CD4-positive, alpha-beta memory T cell (primary cell): ENCODE measurements around the gene TYW1. TPM values are rescaled to one million over a fixed set of nuclear protein-coding genes. Genes with fewer than 3 reads are reported as not detected.
"Not testable (repeated sequence)": the region's sequence is repeated elsewhere in the genome, so short reads cannot be mapped to it uniquely, and the experiment has no call there.

Experiments used
- CTCF ChIA-PET: fragments of 350-600 bp; sonication (Branson Sonifier 250); formaldehyde crosslinking; loops from one replicate; lab custom pipeline; 2021; ENCODE audit warnings: inconsistent platforms; ENCODE audit not compliant: partially characterized antibody; lab: Charles Lee
- POLR2A ChIA-PET: fragments of 350-600 bp; sonication (Branson Sonifier 250); formaldehyde crosslinking; loops from one replicate; lab custom pipeline; 2021; ENCODE audit not compliant: partially characterized antibody; lab: Charles Lee
- DNase-seq, 5 donors: peaks; one replicate each; pipeline versions ENCODE4 v3.0.0 to v3.0.0-alpha.2; 2020 to 2022; ENCODE audit warnings: mixed read lengths in 1 of 5
- H3K27ac ChIP-seq: one replicate; pipeline ENCODE4 v1.7.0; 2013; ENCODE audit warnings: low read depth, low read length
- H3K27me3 ChIP-seq: 2 replicates; pipeline ENCODE4 v1.7.0; 2013; ENCODE audit warnings: mild to moderate bottlenecking, low read length, moderate library complexity; ENCODE audit not compliant: insufficient read depth
- H3K36me3 ChIP-seq: 2 replicates; pipeline ENCODE4 v1.7.0; 2013; ENCODE audit warnings: mild to moderate bottlenecking, low read length, moderate library complexity; ENCODE audit not compliant: insufficient read depth
- H3K4me1 ChIP-seq: 2 replicates; pipeline ENCODE4 v1.7.0; 2013; ENCODE audit warnings: mild to moderate bottlenecking, low read length, moderate library complexity; ENCODE audit not compliant: insufficient read depth
- H3K4me3 ChIP-seq, 2 donors: one replicate each; pipeline ENCODE4 v1.7.0; 2013; ENCODE audit warnings: low read length in 2 of 2, mild to moderate bottlenecking in 1 of 2
- H3K9me3 ChIP-seq, 2 donors: one replicate each; pipeline ENCODE4 v1.7.0; 2013; ENCODE audit warnings: low read length in 2 of 2, control low read depth in 1 of 2; ENCODE audit not compliant: control insufficient read depth in 1 of 2
- H3K27ac Mint-ChIP-seq, 7 donors: one replicate each; pipeline ENCODE4 v1.8.0; 2020 to 2021; ENCODE audit warnings: mixed read lengths in 7 of 7, mild to moderate bottlenecking in 6 of 7, inconsistent platforms in 3 of 7, moderate library complexity in 3 of 7
- H3K27me3 Mint-ChIP-seq, 2 donors: one replicate each; pipeline ENCODE4 v1.8.0; 2020 to 2021; ENCODE audit warnings: mixed read lengths in 2 of 2
- H3K36me3 Mint-ChIP-seq, 2 donors: one replicate each; pipeline ENCODE4 v1.8.0; 2020 to 2021; ENCODE audit warnings: mixed read lengths in 2 of 2, inconsistent platforms in 1 of 2, mild to moderate bottlenecking in 1 of 2
- H3K4me1 Mint-ChIP-seq, 4 donors: one replicate each; pipeline ENCODE4 v1.8.0; 2020 to 2021; ENCODE audit warnings: mixed read lengths in 4 of 4, mild to moderate bottlenecking in 1 of 4
- H3K4me3 Mint-ChIP-seq, 8 donors: one replicate each; pipeline ENCODE4 v1.8.0; 2020 to 2021; ENCODE audit warnings: mixed read lengths in 8 of 8, mild to moderate bottlenecking in 7 of 8, moderate library complexity in 6 of 8, inconsistent platforms in 3 of 8
- H3K9me3 Mint-ChIP-seq, 8 donors: one replicate each; pipeline ENCODE4 v1.8.0; 2020 to 2021; ENCODE audit warnings: mixed read lengths in 8 of 8, mild to moderate bottlenecking in 5 of 8, inconsistent platforms in 3 of 8, moderate library complexity in 1 of 8
- intact Hi-C: fragments of 100-400 bp; cut with micrococcal nuclease; formaldehyde crosslinking; loops from one replicate; pipeline ENCODE4 v1.15.1; 2023
- polyA plus RNA-seq, 2 donors: library from polyadenylated mRNA; unstranded; fragments of 300-500 nt; fragmentation: Illumina TruSeq; gene quantifications; one replicate each; pipeline ENCODE4 v1.2.3, GENCODE V29; 2021
- total RNA-seq, 2 experiments: library from RNA; stranded (reverse); gene quantifications; one replicate each; pipeline ENCODE4 v1.2.3, GENCODE V29; 2021

Gene TYW1
- total and polyA plus RNA-seq, 4 experiments from 2014 or later = 19.2 to 32.3 (median 27.7) TPM

DNA sequence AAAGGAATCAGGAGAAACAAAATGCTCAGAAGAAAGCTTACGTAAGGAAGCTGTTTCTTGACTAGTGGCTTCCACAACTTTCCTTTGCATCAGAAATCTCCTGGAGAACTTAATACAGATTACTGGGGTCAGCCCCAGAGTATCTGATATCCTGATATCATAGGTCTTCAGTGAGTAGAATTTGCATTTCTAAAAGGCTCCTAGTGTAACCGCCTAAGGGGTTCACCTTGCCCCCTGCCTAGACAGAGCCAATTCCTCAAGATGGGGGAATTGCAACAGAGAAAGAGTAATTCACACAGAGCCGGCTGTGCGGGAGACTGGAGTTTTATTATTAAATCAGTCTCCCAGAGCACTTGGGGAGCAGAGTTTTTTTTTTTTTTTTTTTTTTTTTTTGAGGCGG lies 251.7 kb downstream of the TYW1 start:
- H3K9me3 ChIP-seq, intact Hi-C loops, CTCF ChIA-PET, DNase-seq, H3K27ac Mint-ChIP-seq, H3K36me3 ChIP-seq, H3K27me3 Mint-ChIP-seq, H3K4me1 Mint-ChIP-seq, H3K27me3 ChIP-seq, H3K4me1 ChIP-seq, POLR2A ChIA-PET, H3K27ac ChIP-seq, H3K4me3 Mint-ChIP-seq, H3K4me3 ChIP-seq: not testable (repeated sequence)
- H3K9me3 Mint-ChIP-seq = peaks cover 0 to 24% (median 12%) of the 10 kb centered on the region in 8 donors
- peaks cover 7 to 23% of the 10 kb centered on the region in 2 donors for H3K36me3 Mint-ChIP-seq

DNA sequence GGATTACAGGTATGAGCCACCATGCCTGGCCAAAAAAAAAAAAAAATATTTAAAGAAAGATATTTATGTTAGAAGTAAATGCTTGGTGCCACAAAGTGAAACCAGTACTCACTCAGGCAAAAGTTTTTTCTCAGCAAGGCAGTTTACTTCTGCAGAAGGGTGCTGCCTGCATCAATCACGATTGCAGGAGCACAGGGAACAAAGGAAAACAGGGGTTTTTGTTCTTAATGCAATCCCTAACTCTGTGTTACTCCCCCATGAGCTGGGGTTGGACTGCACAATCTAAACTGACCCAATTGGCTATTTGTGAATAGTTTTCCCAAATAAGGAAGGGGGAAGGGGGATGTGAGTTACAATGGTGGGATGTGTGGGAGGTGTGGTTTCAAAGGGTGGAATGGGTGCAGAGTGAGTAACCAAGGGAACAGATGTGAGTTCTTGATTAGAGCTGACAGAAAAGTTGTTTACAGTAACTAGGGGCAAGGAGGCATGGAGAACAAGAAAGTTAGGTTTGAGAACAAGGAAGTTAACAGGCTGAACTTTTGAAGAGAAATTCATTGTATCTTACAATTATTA lies 255.4 kb downstream of the TYW1 start:
- Histone ChIP-seq H3K36me3 (no peaks in the 10 kb centered on the region), H3K4me3 (no peak overlapping the region), H3K27me3 (no peaks in the 10 kb centered on the region), H3K9me3 (no peaks in the 10 kb centered on the region), H3K4me1 (no peaks in the 10 kb centered on the region), H3K27ac (no peak overlapping the region)
- H3K27ac Mint-ChIP-seq = no peak overlapping the region
- no peaks in the 10 kb centered on the region for H3K4me1 Mint-ChIP-seq
- H3K36me3 Mint-ChIP-seq = peaks cover 7 to 26% of the 10 kb centered on the region in 2 donors
- H3K27me3 Mint-ChIP-seq = no peaks in the 10 kb centered on the region
- ChIA-PET CTCF (no interaction called here), POLR2A (no interaction called here)
- no peak for DNase-seq
- intact Hi-C loops = no loop called here
- H3K4me3 Mint-ChIP-seq = no peak overlapping the region
- H3K9me3 Mint-ChIP-seq = peaks cover 0 to 28% (median 13%) of the 10 kb centered on the region in 8 donors

DNA sequence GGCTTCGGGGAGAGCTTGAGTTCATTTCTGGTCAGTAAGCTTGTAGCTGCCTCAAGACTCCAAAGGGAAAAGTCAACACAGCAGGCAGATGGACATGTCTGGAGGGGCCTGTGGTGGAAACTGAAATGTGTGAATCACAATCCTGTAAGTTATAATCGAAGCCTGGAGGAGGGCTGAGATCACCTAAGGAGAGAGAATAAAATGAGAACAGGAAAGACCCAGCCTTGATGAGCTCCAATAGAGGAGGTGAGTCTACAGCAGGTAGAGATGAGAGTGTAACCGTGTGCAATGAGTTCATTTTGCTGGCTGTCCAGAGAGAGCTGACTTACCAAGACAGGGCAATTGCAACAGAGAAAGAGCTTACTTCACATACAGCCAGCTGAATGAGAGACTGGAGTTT lies 258.4 kb downstream of the TYW1 start:
- POLR2A ChIA-PET, H3K4me1 ChIP-seq, H3K27me3 ChIP-seq, H3K27ac ChIP-seq, H3K27ac Mint-ChIP-seq, H3K4me3 Mint-ChIP-seq, H3K27me3 Mint-ChIP-seq, DNase-seq, H3K9me3 ChIP-seq, H3K4me3 ChIP-seq, H3K4me1 Mint-ChIP-seq, H3K36me3 ChIP-seq, intact Hi-C loops, CTCF ChIA-PET: not testable (repeated sequence)
- Mint-ChIP-seq H3K36me3 (peaks cover 5 to 19% of the 10 kb centered on the region in 2 donors), H3K9me3 (peaks cover 0 to 23% (median 8%) of the 10 kb centered on the region in 8 donors)

DNA sequence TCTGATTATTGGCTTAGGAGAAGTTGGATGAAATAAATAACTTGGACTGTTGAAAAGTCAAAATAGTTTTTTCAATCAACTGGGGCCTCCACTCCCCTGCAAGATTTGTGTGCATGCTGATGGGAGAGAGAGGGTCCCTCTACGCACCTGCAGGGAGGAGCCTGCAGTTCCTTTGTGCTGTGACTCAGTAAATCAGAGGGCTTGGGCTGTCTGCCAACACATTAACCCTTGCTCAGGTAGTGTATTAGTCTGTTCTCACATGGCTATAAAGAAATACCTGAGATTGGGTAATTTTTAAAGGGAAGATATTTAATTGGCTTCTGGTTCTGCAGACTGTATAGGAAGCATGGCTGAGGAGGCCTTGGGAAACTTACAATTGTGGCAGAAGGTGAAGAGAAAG lies 261.1 kb downstream of the TYW1 start:
- H3K4me3 Mint-ChIP-seq, H3K27me3 ChIP-seq, H3K27me3 Mint-ChIP-seq, H3K4me1 Mint-ChIP-seq, H3K36me3 ChIP-seq, H3K4me3 ChIP-seq, CTCF ChIA-PET, H3K27ac ChIP-seq, H3K4me1 ChIP-seq, DNase-seq, POLR2A ChIA-PET, intact Hi-C loops, H3K27ac Mint-ChIP-seq, H3K9me3 ChIP-seq: not testable (repeated sequence)
- Mint-ChIP-seq H3K36me3 (peaks cover 4 to 21% of the 10 kb centered on the region in 2 donors), H3K9me3 (peaks cover 0 to 12% (median 2%) of the 10 kb centered on the region in 8 donors)

DNA sequence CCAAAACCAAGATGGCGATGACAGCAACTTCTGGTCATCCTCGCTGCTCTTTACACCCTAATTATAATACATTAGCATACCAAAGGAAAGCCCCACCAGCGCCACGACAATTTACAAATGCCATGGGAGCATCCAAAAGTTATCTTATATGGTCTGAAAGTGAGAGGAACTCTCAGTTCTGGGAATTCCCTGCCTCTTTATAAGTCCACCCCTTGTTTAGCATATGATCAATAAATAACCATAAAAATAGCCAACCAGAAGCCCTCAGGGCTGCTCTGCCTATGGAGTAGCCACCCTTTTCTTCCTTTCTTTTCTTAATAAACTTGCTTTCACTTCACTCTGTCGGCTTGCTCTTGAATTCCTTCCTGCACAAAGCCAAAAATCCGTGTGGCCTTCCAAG lies 262.7 kb downstream of the TYW1 start:
- H3K27me3 Mint-ChIP-seq, H3K27me3 ChIP-seq, H3K9me3 Mint-ChIP-seq, DNase-seq, intact Hi-C loops, H3K27ac ChIP-seq, H3K4me3 Mint-ChIP-seq, H3K27ac Mint-ChIP-seq, H3K36me3 ChIP-seq, CTCF ChIA-PET, H3K4me1 Mint-ChIP-seq, H3K4me1 ChIP-seq, H3K9me3 ChIP-seq, H3K4me3 ChIP-seq, POLR2A ChIA-PET: not testable (repeated sequence)
- peaks cover 6 to 25% of the 10 kb centered on the region in 2 donors for H3K36me3 Mint-ChIP-seq

DNA sequence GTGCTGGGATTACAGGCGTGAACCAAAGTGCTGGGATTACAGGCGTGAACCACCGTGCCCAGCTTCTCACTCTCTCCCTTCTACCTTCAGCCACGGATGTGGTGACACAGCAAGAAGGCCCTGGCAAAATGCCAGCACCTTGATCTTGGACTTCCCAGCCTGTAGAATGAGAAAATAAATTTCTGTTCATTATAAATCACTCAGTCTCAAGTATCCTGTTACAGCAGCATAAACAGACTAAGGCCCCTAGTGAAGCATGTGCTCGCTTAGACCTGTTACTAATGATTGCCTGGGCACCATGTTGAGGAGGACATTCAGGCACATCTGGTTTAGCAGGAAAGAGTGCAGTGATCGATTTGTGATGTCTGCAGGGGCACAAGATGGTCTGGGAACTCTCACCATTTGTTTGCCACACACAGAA lies 263.5 kb downstream of the TYW1 start:
- H3K27ac ChIP-seq, POLR2A ChIA-PET, intact Hi-C loops, H3K4me1 ChIP-seq, H3K4me1 Mint-ChIP-seq, H3K36me3 ChIP-seq, H3K4me3 ChIP-seq, H3K27me3 Mint-ChIP-seq, H3K9me3 ChIP-seq, H3K9me3 Mint-ChIP-seq, H3K27me3 ChIP-seq, CTCF ChIA-PET: not testable (repeated sequence)
- H3K4me3 Mint-ChIP-seq = peak overlapping the region in 1 of 8 donors; percentile 46
- DNase-seq = peak; percentile 29 to 45 (median 36)
- H3K27ac Mint-ChIP-seq = peak overlapping the region in 4 of 7 donors; percentile 6 to 60 (median 16)
- peaks cover 6 to 24% of the 10 kb centered on the region in 2 donors for H3K36me3 Mint-ChIP-seq

DNA sequence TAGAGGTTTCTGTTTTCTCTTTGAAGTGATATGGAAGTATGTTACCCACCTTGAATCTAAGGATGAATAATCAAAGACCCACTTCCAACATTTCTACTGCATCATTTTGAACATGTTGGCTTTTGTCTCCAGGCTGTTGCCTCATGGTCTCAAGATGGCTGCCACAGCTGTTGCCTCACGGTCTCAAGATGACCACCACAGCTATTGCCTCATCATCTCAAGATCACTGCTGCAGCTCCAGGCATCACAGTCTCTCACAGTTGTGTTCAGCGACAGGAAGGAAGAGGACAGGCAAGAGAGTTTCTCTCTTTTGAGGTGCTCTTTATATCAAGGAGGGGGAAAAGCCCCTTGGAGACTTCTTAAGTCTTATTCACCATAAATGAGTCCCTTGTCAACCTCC lies 267.4 kb downstream of the TYW1 start:
- H3K9me3 ChIP-seq, H3K4me1 ChIP-seq, H3K4me3 ChIP-seq, intact Hi-C loops, POLR2A ChIA-PET, H3K27ac Mint-ChIP-seq, H3K9me3 Mint-ChIP-seq, H3K27me3 Mint-ChIP-seq, H3K27me3 ChIP-seq, H3K4me1 Mint-ChIP-seq, H3K27ac ChIP-seq, CTCF ChIA-PET, H3K4me3 Mint-ChIP-seq, H3K36me3 ChIP-seq: not testable (repeated sequence)
- DNase-seq = peak in 1 of 5 donors; percentile 33
- peaks cover 5 to 22% of the 10 kb centered on the region in 2 donors for H3K36me3 Mint-ChIP-seq

DNA sequence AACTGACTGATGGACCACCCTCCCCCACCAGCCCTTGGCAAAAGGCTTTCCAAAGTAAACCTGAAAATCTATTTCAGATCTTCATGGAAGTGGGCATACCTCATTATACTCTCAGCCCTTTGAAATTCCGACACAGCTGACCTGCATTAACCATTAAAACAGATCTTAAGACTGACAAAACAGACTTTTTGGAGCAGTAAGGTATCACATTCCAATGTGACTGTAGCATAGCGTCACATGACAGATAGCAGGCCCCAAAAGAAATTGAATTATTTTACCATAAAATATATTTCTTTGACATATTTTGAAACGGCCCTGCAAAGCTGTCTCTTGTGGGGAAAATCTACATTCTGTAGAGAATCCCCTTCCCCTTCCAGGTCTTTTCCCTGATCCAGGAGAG lies 269.4 kb downstream of the TYW1 start:
- H3K4me3 ChIP-seq, H3K36me3 ChIP-seq, H3K27ac ChIP-seq, H3K4me3 Mint-ChIP-seq, CTCF ChIA-PET, H3K4me1 ChIP-seq, POLR2A ChIA-PET, H3K27me3 Mint-ChIP-seq, intact Hi-C loops, H3K9me3 ChIP-seq, H3K9me3 Mint-ChIP-seq, H3K27me3 ChIP-seq, H3K4me1 Mint-ChIP-seq, H3K27ac Mint-ChIP-seq, DNase-seq: not testable (repeated sequence)
- peaks cover 5 to 14% of the 10 kb centered on the region in 2 donors for H3K36me3 Mint-ChIP-seq
